BLaER1 (cell line): ENCODE measurements around the gene RHOG.
A peak's percentile ranks its signal among the peaks of the same experiment; 100 is the strongest.

ENCODE experiments used
- H3K27ac ChIP-seq: shearing (Covaris generic); formaldehyde crosslinking; 2 replicates; pipeline ENCODE4 v1.8.1; 2022
- H3K27me3 ChIP-seq: shearing (Covaris generic); formaldehyde crosslinking; 2 replicates; pipeline ENCODE4 v1.8.1; 2022
- H3K36me3 ChIP-seq: shearing (Covaris generic); formaldehyde crosslinking; 2 replicates; pipeline ENCODE4 v1.8.1; 2022
- H3K4me1 ChIP-seq: shearing (Covaris generic); formaldehyde crosslinking; 2 replicates; pipeline ENCODE4 v1.8.1; 2022
- H3K4me2 ChIP-seq: shearing (Covaris generic); formaldehyde crosslinking; 2 replicates; pipeline ENCODE4 v1.8.1; 2022
- H3K4me3 ChIP-seq: shearing (Covaris generic); formaldehyde crosslinking; 2 replicates; pipeline ENCODE4 v1.8.1; 2022
- H3K9ac ChIP-seq: shearing (Covaris generic); formaldehyde crosslinking; 2 replicates; pipeline ENCODE4 v1.8.1; 2022
- H3K9me3 ChIP-seq: shearing (Covaris generic); formaldehyde crosslinking; 2 replicates; pipeline ENCODE4 v1.8.1; 2022
- H4K20me1 ChIP-seq: shearing (Covaris generic); formaldehyde crosslinking; 2 replicates; pipeline ENCODE4 v1.8.1; 2022
- Cebpa-rat ChIP-seq: shearing (Covaris generic); IDR thresholded peaks from 2 replicates; pipeline ENCODE4 v1.8.1; 2022

The RHOG gene

DNA sequence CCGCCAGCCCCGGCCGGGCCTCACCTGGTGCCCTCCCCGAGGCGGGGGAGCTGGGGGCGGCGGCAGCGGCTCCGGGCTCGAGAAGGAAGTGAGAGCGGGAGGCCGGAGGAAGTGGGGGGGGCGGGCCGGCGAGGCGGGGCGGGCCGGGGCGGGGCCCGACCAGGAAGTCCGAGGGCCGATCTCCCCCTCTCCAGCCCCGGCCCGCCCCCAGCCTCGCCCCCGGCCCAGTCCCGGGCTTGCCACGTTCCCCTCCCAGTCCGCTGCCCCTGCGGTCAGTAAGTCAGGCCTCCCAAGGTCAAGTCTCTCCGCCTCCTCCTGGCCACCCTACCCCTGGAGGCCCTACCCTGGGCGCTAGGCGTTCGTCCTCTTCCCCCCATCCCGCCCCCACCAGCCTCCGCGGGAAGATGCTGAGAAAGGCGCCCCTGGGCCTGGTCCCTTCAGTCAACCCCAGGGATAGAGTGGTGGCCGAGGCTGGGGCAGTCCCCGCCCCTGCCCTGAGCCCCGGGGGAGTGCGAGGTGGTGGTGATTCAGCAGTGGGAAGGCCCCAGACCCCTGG is at the start of gene RHOG:
Gene RHOG, minus strand, starts transcription at position 90 of the 556 bp plus-strand sequence. CDS start 12,821 bp downstream, outside the sequence.
- Histone ChIP-seq H3K27ac (peak within 1 kb of the TSS; percentile 88), H3K4me3 (peak within 1 kb of the TSS; percentile 85), H3K9ac (peak within 1 kb of the TSS; percentile 89), H3K4me1 (peaks cover 54% of the 10 kb centered on the region), H3K36me3 (no peaks in the 10 kb centered on the region), H3K9me3 (no peaks in the 10 kb centered on the region), H3K4me2 (peak within 1 kb of the TSS; percentile 94), H4K20me1 (peaks cover 44% of the 10 kb centered on the region), H3K27me3 (no peaks in the 10 kb centered on the region)
- no peak for TF ChIP-seq Cebpa-rat

DNA sequence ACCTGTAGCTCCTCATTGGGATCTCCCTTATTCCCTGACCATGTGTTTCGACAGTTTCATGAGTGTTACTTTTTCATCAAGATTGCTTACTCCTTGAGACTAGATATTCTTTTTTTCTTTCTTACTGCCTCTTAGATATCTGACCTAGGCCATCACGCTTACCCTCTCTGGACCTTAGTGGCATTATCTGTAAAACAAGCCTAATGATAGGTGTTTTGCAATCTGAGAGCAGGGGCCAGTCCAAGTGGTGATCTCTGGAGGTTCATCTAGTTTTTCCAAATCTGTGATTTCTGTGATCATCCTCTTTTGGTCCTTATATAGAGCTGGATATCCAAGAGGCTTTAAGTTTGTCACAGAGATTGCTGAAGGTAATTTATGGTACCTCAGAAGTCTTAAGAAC is 49.3 kb upstream of the RHOG start:
- H3K4me2 ChIP-seq = peak overlapping the region; percentile 83
- no peak for TF ChIP-seq Cebpa-rat
- peaks cover 63% of the 10 kb centered on the region for H4K20me1 ChIP-seq
- no peaks in the 10 kb centered on the region for H3K36me3 ChIP-seq
- no peak overlapping the region for H3K4me3 ChIP-seq
- no peaks in the 10 kb centered on the region for H3K9me3 ChIP-seq
- H3K27me3 ChIP-seq = no peaks in the 10 kb centered on the region
- H3K4me1 ChIP-seq = peaks cover 85% of the 10 kb centered on the region
- no peak overlapping the region for H3K9ac ChIP-seq
- no peak overlapping the region for H3K27ac ChIP-seq

DNA sequence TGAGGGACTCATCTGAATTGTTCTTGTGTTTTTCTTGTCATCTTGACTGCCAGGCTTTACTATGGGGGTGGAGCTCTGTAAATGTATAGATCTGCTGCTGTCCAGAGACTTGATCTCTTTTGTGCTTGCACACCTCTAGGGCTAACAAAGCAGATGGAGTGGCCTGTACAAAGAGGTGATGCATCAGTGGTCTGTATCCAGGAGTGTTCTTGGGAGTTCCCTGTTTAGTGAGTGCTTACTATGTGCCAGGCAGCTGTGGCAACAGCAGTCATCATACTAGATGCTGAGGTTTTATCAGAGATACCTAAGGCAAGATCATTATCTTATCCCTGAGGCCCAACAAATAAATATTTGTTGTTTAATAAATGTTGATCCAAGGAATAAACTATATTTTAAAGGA is 48.1 kb upstream of the RHOG start:
- Histone ChIP-seq H3K27me3 (no peaks in the 10 kb centered on the region), H3K9ac (no peak overlapping the region), H4K20me1 (peaks cover 51% of the 10 kb centered on the region), H3K4me1 (peaks cover 73% of the 10 kb centered on the region), H3K36me3 (peaks cover 3% of the 10 kb centered on the region; the same call in 1 of the 2 replicates), H3K27ac (no peak overlapping the region), H3K4me3 (no peak overlapping the region), H3K4me2 (no peak overlapping the region), H3K9me3 (no peaks in the 10 kb centered on the region)
- TF ChIP-seq Cebpa-rat = no peak

DNA sequence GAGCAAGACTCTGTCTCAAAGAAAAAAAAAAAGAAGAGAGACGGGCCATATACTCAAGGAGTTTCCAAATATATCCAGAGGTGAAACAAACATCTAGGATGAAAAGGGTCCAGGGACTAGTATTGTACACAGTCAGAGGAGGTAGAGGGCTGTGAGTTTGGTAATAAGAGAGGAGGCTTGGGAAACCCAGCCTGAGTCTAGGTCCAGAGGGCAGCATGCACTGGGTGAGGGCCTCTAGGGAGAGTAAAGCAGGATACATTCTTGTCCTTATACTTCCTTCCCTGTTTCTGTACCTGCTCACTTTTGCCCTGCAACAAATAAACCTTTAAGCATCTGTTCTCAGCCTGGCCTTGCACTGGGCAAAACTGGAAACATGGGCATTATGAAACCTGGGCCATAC is 46.2 kb upstream of the RHOG start:
- Histone ChIP-seq H3K4me1 (peaks cover 55% of the 10 kb centered on the region), H3K9me3 (no peaks in the 10 kb centered on the region), H3K4me3 (no peak overlapping the region), H3K36me3 (peaks cover 3% of the 10 kb centered on the region; the same call in 1 of the 2 replicates), H3K27ac (no peak overlapping the region), H3K27me3 (no peaks in the 10 kb centered on the region), H4K20me1 (peaks cover 39% of the 10 kb centered on the region), H3K4me2 (peak overlapping the region; percentile 47), H3K9ac (no peak overlapping the region)
- no peak for TF ChIP-seq Cebpa-rat

DNA sequence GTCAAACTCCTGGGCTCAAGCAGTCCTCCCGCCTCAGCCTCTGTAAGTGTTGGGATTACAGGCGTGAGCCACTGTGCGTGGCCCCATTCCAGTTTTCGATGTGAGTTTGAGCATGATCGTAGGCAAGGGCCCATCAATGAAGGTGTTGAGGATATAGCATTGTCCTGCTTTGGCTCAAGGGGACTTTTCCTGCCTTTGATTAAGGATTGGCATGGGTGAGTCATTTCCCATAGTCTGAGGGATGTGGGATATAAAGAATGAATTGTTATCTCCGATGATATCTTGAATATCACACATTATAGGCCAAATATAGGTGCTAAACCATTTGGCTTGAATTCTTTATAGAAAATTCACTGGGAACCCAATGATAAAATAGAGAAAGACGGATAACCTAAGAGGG is 45.1 kb upstream of the RHOG start:
- Histone ChIP-seq H3K36me3 (peaks cover 3% of the 10 kb centered on the region; the same call in 1 of the 2 replicates), H3K27me3 (no peaks in the 10 kb centered on the region), H3K4me1 (peaks cover 57% of the 10 kb centered on the region), H4K20me1 (peaks cover 31% of the 10 kb centered on the region), H3K9me3 (no peaks in the 10 kb centered on the region), H3K27ac (no peak overlapping the region), H3K4me2 (peak overlapping the region; percentile 47; the same call in 1 of the 2 replicates), H3K9ac (no peak overlapping the region), H3K4me3 (no peak overlapping the region)
- no peak for TF ChIP-seq Cebpa-rat

DNA sequence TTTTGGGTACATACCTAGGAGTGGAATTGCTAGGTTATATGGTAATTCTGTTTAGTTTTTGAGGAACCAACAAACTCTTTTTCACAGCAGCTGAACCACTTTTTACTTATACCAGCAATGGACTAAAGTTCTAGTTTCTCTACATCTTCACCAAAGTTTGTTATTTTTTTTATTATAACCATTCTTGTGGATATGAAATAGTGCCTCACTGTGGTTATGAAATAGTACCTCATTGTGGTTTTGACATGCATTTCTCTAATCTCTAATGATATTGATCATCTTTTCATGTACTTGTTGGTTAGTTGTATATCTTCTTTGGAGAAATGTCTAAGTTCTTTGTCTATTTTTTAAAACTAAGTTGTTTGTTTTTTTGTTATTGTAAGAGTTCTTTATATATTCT is 41.9 kb upstream of the RHOG start:
- Histone ChIP-seq H4K20me1 (peaks cover 36% of the 10 kb centered on the region), H3K36me3 (peaks cover 3% of the 10 kb centered on the region; the same call in 1 of the 2 replicates), H3K4me2 (no peak overlapping the region), H3K27ac (no peak overlapping the region), H3K9me3 (no peaks in the 10 kb centered on the region), H3K27me3 (no peaks in the 10 kb centered on the region), H3K4me3 (no peak overlapping the region), H3K9ac (no peak overlapping the region), H3K4me1 (peaks cover 49% of the 10 kb centered on the region)
- TF ChIP-seq Cebpa-rat = no peak

DNA sequence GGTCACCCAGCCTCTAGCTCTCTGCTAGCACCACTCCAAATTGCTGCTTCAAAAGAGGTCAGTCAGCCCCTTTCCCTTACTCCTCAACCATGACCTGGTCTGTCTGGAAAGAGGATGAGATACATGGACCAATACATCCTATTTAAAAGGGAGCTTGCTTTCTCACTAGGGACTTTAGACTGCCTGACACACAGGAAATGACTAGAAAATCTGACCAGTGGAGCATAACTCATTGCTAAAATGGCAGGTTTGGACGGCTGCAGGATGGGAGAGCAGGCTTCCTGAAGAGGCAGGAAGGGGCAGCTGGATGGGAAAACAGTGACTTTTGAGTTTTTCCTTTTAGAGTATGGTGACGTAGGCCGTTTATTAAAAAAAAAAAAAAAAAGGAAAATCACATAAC is 40.0 kb upstream of the RHOG start:
- H3K4me1 ChIP-seq = peaks cover 30% of the 10 kb centered on the region
- H3K27me3 ChIP-seq = no peaks in the 10 kb centered on the region

DNA sequence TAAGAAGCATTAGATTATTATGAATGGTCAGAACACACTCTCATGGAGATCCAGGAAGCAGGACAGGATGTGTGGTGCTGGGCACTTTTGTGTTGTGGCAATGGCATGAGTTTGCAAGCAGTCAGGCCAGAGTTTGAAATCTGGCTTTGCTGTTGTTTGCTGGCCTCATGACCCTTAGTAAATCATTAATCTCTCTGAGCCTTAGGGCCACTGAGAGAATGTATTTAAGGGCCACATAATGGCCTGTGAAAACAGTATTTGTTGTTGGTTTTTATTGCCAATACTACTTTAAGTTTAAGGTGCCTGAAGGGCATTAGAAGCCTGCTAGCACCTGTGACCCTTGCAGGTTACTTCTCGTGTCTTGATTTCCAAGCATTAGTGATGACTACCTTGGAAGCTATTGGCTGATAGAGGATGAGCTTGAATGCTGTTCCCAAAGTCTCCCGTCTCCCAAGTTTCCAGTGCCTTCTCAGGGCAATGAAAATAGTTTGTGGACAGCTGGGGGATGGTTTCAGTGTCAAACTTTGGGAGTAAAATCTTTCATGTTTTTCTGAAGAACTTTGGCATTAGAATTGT is 39.3 kb upstream of the RHOG start:
- H3K4me2 ChIP-seq = peak overlapping the region; percentile 79
- H3K9ac ChIP-seq = no peak overlapping the region
- peaks cover 29% of the 10 kb centered on the region for H3K4me1 ChIP-seq
- H3K27me3 ChIP-seq = no peaks in the 10 kb centered on the region
- TF ChIP-seq Cebpa-rat = no peak
- H3K4me3 ChIP-seq = no peak overlapping the region
- H4K20me1 ChIP-seq = peaks cover 49% of the 10 kb centered on the region
- peak overlapping the region; percentile 11 for H3K27ac ChIP-seq
- no peaks in the 10 kb centered on the region for H3K9me3 ChIP-seq
- peaks cover 3% of the 10 kb centered on the region; the same call in 1 of the 2 replicates for H3K36me3 ChIP-seq

More for the DNA sequence above, 40.0 kb upstream of the RHOG start:
- no peak for TF ChIP-seq Cebpa-rat
- Histone ChIP-seq H3K4me3 (no peak overlapping the region), H3K9me3 (no peaks in the 10 kb centered on the region), H3K4me2 (peak overlapping the region; percentile 79), H3K27ac (peak overlapping the region; percentile 11; the same call in 1 of the 2 replicates), H3K36me3 (peaks cover 3% of the 10 kb centered on the region; the same call in 1 of the 2 replicates), H3K9ac (no peak overlapping the region), H4K20me1 (peaks cover 43% of the 10 kb centered on the region)

DNA sequence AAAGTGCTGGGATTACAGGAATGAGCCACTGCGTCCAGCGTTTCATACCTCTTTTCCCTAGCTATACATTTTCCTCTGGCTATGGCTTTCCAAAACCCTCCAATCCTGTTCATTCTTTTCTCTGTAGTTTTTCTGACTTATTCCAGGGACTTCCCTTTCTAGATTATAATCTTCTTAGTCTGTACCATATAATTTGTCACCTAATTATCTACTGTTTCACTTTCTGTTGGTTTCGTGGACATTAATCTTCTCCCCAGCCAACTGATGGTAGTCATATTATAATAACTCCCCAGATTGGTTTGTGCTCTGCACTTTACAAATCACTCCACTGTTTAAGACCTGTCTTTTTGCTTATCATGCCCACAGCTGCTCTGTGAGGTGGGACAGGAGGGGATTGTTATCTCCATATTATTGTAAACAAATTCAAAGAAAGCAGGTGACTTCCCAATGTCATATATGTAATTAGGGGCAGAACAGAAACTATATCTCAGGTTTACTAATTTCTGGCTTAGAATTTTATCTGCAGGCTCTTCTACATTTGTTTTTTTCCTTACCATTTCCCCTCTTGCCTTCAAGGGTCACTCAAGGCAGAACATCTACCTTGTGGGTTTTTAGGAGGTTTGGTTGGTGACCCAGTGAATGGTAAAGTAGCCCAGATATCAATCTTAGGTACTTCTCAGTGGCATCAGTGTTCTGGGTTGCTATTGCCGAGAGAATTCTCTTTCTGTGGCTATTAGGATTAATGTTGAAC is 38.6 kb upstream of the RHOG start:
- Histone ChIP-seq H3K4me2 (peak overlapping the region; percentile 79), H4K20me1 (peaks cover 56% of the 10 kb centered on the region), H3K9ac (no peak overlapping the region), H3K4me3 (no peak overlapping the region), H3K4me1 (peaks cover 36% of the 10 kb centered on the region), H3K27me3 (no peaks in the 10 kb centered on the region), H3K9me3 (no peaks in the 10 kb centered on the region), H3K27ac (0 out of 2 replicates have a peak overlapping the region, but pooled peaks have one; percentile 11), H3K36me3 (peaks cover 2% of the 10 kb centered on the region; the same call in 1 of the 2 replicates)
- no peak for TF ChIP-seq Cebpa-rat

DNA sequence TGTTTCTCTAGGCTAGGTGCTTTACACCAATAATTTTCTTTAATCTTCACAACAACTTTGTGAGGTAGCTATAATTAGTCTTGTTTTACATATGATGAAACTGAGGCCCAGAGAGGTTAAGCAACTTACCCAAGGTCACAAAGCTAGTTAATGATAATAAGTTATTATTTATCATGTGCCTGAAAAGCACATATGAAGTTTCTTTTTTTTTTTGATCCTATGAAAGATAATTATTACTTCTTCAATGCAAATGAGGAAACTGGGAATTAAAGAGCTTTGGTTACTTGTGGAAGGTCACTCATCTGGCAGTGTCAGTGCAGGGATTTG is 37.5 kb upstream of the RHOG start:
- Histone ChIP-seq H4K20me1 (peaks cover 67% of the 10 kb centered on the region), H3K27ac (no peak overlapping the region), H3K9me3 (no peaks in the 10 kb centered on the region), H3K4me3 (no peak overlapping the region), H3K9ac (no peak overlapping the region), H3K4me2 (no peak overlapping the region), H3K4me1 (peaks cover 47% of the 10 kb centered on the region), H3K27me3 (no peaks in the 10 kb centered on the region), H3K36me3 (no peaks in the 10 kb centered on the region)
- no peak for TF ChIP-seq Cebpa-rat
